ENCODE data around the gene MCAT.

MCAT gene

GRCh38 chr22:43167001-43167589 is 23.9 kb upstream of the MCAT start:
- no peak for TF ChIP-seq POLR2A (IDR thresholded peaks at IDR 0.05; ENCODE audit: low read depth, low read length)
- FAIRE-seq (no peak), DNase-seq (ENCODE audit: insufficient read length, low spot score) (no peak)

- no peak for TF ChIP-seq POLR2A (IDR thresholded peaks at IDR 0.05; ENCODE audit: low read depth, low read length)
- FAIRE-seq (no peak), DNase-seq (ENCODE audit: insufficient read length, low spot score) (no peak)
Observed at GRCh38 chr22:43166132-43166930, 23.1 kb upstream of the MCAT start.

GRCh38 chr22:43164636-43165035 is 21.4 kb upstream of the MCAT start:
- no peak for TF ChIP-seq POLR2A (IDR thresholded peaks at IDR 0.05; ENCODE audit: low read depth, low read length)
- DNase-seq (ENCODE audit: insufficient read length, low spot score) (no peak), FAIRE-seq (no peak)

- no peak for FAIRE-seq
- no peak for TF ChIP-seq POLR2A (IDR thresholded peaks at IDR 0.05; ENCODE audit: low read depth, low read length)
- DNase-seq (ENCODE audit: insufficient read length, low spot score): no peak
Observed at GRCh38 chr22:43163241-43163795, 20.1 kb upstream of the MCAT start.

GRCh38 chr22:43162412-43163150 is 19.4 kb upstream of the MCAT start:
- no peak for FAIRE-seq
- no peak for DNase-seq (ENCODE audit: insufficient read length, low spot score)
- no peak for TF ChIP-seq POLR2A (IDR thresholded peaks at IDR 0.05; ENCODE audit: low read depth, low read length)

GRCh38 chr22:43160497-43161126 is 17.4 kb upstream of the MCAT start:
- TF ChIP-seq POLR2A (IDR thresholded peaks at IDR 0.05; ENCODE audit: low read depth, low read length): no peak
- DNase-seq (ENCODE audit: insufficient read length, low spot score): no peak
- no peak for FAIRE-seq

- DNase-seq (ENCODE audit: insufficient read length, low spot score): no peak
- TF ChIP-seq POLR2A (IDR thresholded peaks at IDR 0.05; ENCODE audit: low read depth, low read length): no peak
- no peak for FAIRE-seq
Observed at GRCh38 chr22:43159484-43160178, 16.4 kb upstream of the MCAT start.

DNA sequence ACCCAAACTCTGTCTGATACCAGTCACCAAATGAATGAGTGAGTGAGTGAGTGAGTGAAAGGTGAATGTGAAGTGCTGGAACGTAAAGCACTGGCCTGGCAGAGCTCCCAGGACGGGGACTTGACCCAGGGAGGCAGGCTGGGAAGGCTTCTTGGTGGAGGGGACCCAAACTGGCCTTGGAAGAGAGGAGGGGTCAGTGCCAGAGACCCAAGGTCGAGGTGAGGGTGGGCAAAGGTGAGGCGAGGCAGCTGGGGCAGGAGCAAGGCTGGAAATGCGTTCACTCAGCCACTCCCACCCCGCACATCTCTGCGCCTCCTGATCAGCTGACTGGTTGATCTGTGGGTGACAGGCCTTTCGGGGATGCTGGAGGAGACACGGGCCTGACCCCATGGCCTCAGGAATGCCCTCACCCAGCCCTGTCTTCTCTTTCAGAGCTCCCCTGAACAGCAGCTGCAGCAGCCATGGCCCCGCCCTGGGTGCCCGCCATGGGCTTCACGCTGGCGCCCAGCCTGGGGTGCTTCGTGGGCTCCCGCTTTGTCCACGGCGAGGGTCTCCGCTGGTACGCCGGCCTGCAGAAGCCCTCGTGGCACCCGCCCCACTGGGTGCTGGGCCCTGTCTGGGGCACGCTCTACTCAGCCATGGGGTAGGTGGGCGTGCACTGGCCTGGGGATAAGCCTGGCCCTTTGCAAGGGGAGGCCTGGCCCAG is 15.7 kb upstream of the MCAT start:
- DNase-seq (ENCODE audit: insufficient read length, low spot score) (no peak), FAIRE-seq (no peak)
- TF ChIP-seq POLR2A (IDR thresholded peaks at IDR 0.05; ENCODE audit: low read depth, low read length): no peak

GRCh38 chr22:43157874-43158546 is 14.8 kb upstream of the MCAT start:
- no peak for DNase-seq (ENCODE audit: insufficient read length, low spot score)
- FAIRE-seq: no peak

GRCh38 chr22:43156413-43156812 is 13.2 kb upstream of the MCAT start:
- no peak for TF ChIP-seq POLR2A (IDR thresholded peaks at IDR 0.05; ENCODE audit: low read depth, low read length)
- FAIRE-seq (no peak), DNase-seq (ENCODE audit: insufficient read length, low spot score) (no peak)

More at GRCh38 chr22:43157874-43158546, 14.8 kb upstream of the MCAT start:
- no peak for TF ChIP-seq POLR2A (IDR thresholded peaks at IDR 0.05; ENCODE audit: low read depth, low read length)

DNA sequence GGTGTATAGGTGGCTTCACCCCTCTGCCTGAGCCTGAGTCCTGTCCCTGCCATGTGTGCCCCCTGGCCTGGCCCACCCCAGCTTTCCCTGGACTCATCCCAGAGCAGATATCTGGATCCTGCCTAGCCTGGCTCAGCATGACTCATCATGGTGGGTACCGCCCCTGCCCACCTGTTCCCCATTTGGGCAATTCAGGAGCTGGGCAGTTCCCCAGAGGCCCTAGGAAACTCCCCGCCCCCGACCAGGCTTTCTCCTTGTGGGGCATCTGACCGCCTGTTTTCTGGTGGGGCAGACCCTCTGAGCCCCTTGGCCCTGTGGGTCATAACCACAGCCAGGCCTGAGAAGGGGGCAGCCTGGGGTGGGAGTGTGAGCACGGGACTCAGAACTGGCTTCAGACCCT is 12.6 kb upstream of the MCAT start:
- DNase-seq (ENCODE audit: insufficient read length, low spot score) (no peak), FAIRE-seq (no peak)
- TF ChIP-seq POLR2A (IDR thresholded peaks at IDR 0.05; ENCODE audit: low read depth, low read length): no peak

DNA sequence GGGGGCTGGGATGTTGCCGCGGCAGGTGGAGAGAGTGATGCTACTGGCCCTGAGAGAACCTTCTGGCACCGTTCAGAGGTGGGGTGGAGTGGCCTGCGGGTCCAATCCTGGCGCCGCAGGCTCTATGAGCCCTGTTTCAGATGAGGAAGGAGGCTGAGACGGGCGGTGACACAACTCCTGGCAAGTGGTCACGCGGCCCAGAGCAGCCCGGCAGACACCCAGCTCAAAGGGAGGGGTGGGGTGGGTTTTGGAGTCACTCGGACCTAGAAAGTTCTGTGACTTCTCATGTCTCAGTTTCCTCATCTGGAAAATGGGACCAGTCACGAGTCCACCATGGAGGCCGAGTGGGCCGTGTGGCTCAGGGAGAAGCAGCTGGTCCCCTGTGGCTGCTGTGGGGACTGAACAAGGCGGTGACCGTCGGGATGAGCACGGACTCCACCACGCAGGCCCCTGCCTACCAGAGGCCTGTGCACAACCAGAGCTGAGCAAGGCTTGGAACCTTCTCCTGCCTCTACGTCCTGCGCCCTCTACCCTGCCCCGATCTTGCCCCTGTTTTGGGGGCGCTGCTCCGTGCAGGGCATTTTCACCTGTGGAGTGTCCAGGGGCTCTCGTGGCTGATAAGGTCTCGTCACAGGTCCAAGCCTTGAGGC is 11.8 kb upstream of the MCAT start:
- DNase-seq (ENCODE audit: insufficient read length, low spot score): no peak
- no peak for TF ChIP-seq POLR2A (IDR thresholded peaks at IDR 0.05; ENCODE audit: low read depth, low read length)

More for the DNA sequence above, 11.8 kb upstream of the MCAT start:
- no peak for FAIRE-seq

Data from H54 (cell line).